ENCODE results near the gene SEMA6B. TPM values are rescaled to one million over a fixed set of nuclear protein-coding genes. Genes with fewer than 3 reads are reported as not detected.

SEMA6B gene
- total RNA-seq, 2 donors from 2014 or later, result 28.9 to 67.8 TPM

DNA sequence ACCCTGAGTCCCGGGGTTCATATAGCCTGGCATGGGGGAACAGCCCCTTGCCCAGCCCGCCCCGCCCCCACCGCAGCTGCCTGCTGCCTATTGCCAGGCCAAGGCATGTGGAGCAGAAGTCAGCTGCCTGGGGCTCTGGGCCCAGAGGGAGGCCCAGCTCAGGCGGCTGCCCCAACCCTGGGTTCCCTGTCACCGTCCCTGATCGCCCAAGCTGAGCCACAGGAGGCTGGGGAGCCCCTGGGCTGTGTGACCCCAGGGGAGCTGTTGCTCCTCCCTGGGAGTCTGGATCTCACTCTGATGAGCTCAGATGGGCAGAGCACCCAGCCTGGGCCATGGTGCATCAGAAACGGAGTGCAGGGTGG lies 42.6 kb downstream of the SEMA6B start:
- H3K27me3 ChIP-seq (ENCODE audit: control insufficient read depth, insufficient read depth, low read length, poor library complexity, severe bottlenecking), result no peaks in the 10 kb centered on the region
- no peak overlapping the region for H3K4me3 ChIP-seq (ENCODE audit: low read length)
- WGBS, 2 experiments (ENCODE audit: insufficient coverage in 1 of 2, insufficient read length in 1 of 2), result 81 to 84% methylated on average over 6 to 8 of the region's 8 CpGs
- no peak overlapping the region for H3K27ac ChIP-seq (ENCODE audit: low read depth, low read length)
- Mint-ChIP-seq H3K36me3 (ENCODE audit: low read depth) (no peaks in the 10 kb centered on the region), H3K4me1 (no peaks in the 10 kb centered on the region), H3K4me3 (no peak overlapping the region), H3K27ac (no peak overlapping the region), H3K27me3 (ENCODE audit: insufficient read depth) (peaks cover 42% of the 10 kb centered on the region), H3K9me3 (peaks cover 1% of the 10 kb centered on the region)
- H3K36me3 ChIP-seq (ENCODE audit: control insufficient read depth, insufficient read depth, low read length), result no peaks in the 10 kb centered on the region
- TF ChIP-seq, protein P1, sequence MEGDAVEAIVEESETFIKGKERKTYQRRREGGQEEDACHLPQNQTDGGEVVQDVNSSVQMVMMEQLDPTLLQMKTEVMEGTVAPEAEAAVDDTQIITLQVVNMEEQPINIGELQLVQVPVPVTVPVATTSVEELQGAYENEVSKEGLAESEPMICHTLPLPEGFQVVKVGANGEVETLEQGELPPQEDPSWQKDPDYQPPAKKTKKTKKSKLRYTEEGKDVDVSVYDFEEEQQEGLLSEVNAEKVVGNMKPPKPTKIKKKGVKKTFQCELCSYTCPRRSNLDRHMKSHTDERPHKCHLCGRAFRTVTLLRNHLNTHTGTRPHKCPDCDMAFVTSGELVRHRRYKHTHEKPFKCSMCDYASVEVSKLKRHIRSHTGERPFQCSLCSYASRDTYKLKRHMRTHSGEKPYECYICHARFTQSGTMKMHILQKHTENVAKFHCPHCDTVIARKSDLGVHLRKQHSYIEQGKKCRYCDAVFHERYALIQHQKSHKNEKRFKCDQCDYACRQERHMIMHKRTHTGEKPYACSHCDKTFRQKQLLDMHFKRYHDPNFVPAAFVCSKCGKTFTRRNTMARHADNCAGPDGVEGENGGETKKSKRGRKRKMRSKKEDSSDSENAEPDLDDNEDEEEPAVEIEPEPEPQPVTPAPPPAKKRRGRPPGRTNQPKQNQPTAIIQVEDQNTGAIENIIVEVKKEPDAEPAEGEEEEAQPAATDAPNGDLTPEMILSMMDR (conservative IDR thresholded peaks at IDR 0.05), result no peak
- no peaks in the 10 kb centered on the region for H3K9me3 ChIP-seq (ENCODE audit: control insufficient read depth, low read length)
- H3K4me1 ChIP-seq (ENCODE audit: control insufficient read depth, insufficient read depth, low read length), result no peaks in the 10 kb centered on the region
- DNase-seq, result no peak
- H3K9ac ChIP-seq (ENCODE audit: extremely low read depth, low read length, poor library complexity, severe bottlenecking), result no peak overlapping the region

- no peak for DNase-seq
- H3K4me1 Mint-ChIP-seq, result no peaks in the 10 kb centered on the region
- no peaks in the 10 kb centered on the region for H3K4me1 ChIP-seq (ENCODE audit: control insufficient read depth, insufficient read depth, low read length)
- no peak overlapping the region for H3K4me3 ChIP-seq (ENCODE audit: low read length)
- H3K27me3 ChIP-seq (ENCODE audit: control insufficient read depth, insufficient read depth, low read length, poor library complexity, severe bottlenecking), result no peaks in the 10 kb centered on the region
- H3K27ac Mint-ChIP-seq, result no peak overlapping the region
- peaks cover 1% of the 10 kb centered on the region for H3K9me3 Mint-ChIP-seq
- TF ChIP-seq, protein P1 (conservative IDR thresholded peaks at IDR 0.05), result no peak
- no peak overlapping the region for H3K4me3 Mint-ChIP-seq
- peaks cover 43% of the 10 kb centered on the region for H3K27me3 Mint-ChIP-seq (ENCODE audit: insufficient read depth)
- H3K27ac ChIP-seq (ENCODE audit: low read depth, low read length), result no peak overlapping the region
- 57 to 80% methylated on average over 3 to 14 of the region's 14 CpGs for WGBS, 2 experiments (ENCODE audit: insufficient coverage in 1 of 2, insufficient read length in 1 of 2)
- H3K9ac ChIP-seq (ENCODE audit: extremely low read depth, low read length, poor library complexity, severe bottlenecking), result no peak overlapping the region
- no peaks in the 10 kb centered on the region for H3K9me3 ChIP-seq (ENCODE audit: control insufficient read depth, low read length)
- H3K36me3 Mint-ChIP-seq (ENCODE audit: low read depth), result no peaks in the 10 kb centered on the region
- H3K36me3 ChIP-seq (ENCODE audit: control insufficient read depth, insufficient read depth, low read length), result no peaks in the 10 kb centered on the region
Measured at GRCh38 chr19:4516199-4516938, 43.1 kb downstream of the SEMA6B start.

DNA sequence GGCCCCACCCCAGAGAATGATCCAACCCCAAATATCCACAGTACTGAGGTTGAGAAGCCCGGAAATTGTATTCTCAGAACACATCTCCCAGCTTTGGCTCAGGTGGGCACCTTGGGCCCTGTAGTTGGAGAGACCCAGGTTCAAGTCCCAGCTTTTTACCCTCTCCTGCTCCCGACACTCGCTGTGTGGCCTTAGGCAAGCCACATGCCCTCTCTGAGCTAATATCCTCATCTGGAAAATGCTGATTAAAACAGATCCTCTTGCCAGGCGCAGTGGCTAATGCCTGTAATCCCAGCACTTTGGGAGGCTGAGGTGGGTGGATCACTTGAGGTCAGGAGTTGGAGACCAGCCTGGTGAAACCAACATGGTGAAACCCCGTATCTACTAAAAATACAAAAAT lies 43.8 kb downstream of the SEMA6B start:
- 90 to 94% methylated on average over 5 of the region's 5 CpGs for WGBS, 2 experiments (ENCODE audit: insufficient coverage in 1 of 2, insufficient read length in 1 of 2)
- Mint-ChIP-seq H3K9me3 (no peaks in the 10 kb centered on the region), H3K27ac (no peak overlapping the region), H3K36me3 (ENCODE audit: low read depth) (no peaks in the 10 kb centered on the region), H3K4me3 (no peak overlapping the region), H3K4me1 (no peaks in the 10 kb centered on the region), H3K27me3 (ENCODE audit: insufficient read depth) (peaks cover 42% of the 10 kb centered on the region)
- H3K4me1 ChIP-seq (ENCODE audit: control insufficient read depth, insufficient read depth, low read length), result no peaks in the 10 kb centered on the region
- TF ChIP-seq, protein P1 (conservative IDR thresholded peaks at IDR 0.05), result no peak
- no peaks in the 10 kb centered on the region for H3K9me3 ChIP-seq (ENCODE audit: control insufficient read depth, low read length)
- H3K27ac ChIP-seq (ENCODE audit: low read depth, low read length), result no peak overlapping the region
- H3K4me3 ChIP-seq (ENCODE audit: low read length), result no peak overlapping the region
- no peaks in the 10 kb centered on the region for H3K36me3 ChIP-seq (ENCODE audit: control insufficient read depth, insufficient read depth, low read length)
- H3K9ac ChIP-seq (ENCODE audit: extremely low read depth, low read length, poor library complexity, severe bottlenecking), result no peak overlapping the region
- no peaks in the 10 kb centered on the region for H3K27me3 ChIP-seq (ENCODE audit: control insufficient read depth, insufficient read depth, low read length, poor library complexity, severe bottlenecking)
- no peak for DNase-seq
